ENCODE data around the gene KRT86. TPM values are rescaled to one million over a fixed set of nuclear protein-coding genes. Genes with fewer than 3 reads are reported as not detected.

KRT86 gene
- total RNA-seq, 5 donors from 2014 or later (not counting 1 experiment from before 2014, with no cell fraction given), result 0.35 TPM; not detected in 4

DNA sequence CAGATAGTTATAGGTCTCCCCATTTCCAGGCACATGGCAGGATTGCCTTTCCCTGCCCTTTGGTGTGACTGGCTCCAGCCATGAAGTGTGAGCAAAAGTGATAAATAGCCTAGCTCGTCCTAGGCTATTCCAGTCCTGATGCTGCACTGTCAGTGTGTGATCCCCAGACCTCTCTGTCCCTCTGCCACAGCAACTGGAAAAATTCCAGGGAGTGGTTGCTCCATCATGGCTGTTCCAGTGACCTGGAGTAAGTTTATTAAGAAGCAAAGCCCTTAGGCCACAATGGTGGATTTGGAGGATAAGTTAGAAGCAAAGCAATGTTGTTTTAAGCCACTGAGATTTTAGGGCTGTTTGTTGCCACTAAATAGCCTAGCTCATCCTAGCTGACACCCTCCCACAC, 56.6 kb downstream of the KRT86 start:
- H3K36me3 Mint-ChIP-seq, result no peaks in the 10 kb centered on the region
- peaks cover 9 to 10% of the 10 kb centered on the region in 2 donors for H3K27me3 Mint-ChIP-seq
- Histone ChIP-seq H3K4me1 (ENCODE audit: control insufficient read depth in 1 of 2, extremely low read depth in 1 of 2, insufficient read depth in 2 of 2, low read length in 2 of 2) (peaks cover 0 to 9% of the 10 kb centered on the region in 2 experiments), H3K27me3 (replicated peaks in 1 of 2; ENCODE audit: control insufficient read depth in 2 of 2, extremely low read depth in 1 of 2, insufficient read depth in 2 of 2, low read length in 1 of 2) (peaks cover 0 to 11% of the 10 kb centered on the region in 2 experiments), H3K27ac (ENCODE audit: low read length) (no peak overlapping the region), H3K36me3 (ENCODE audit: control insufficient read depth in 2 of 2, extremely low read depth in 1 of 2, insufficient read depth in 1 of 2, low read length in 1 of 2) (no peaks in the 10 kb centered on the region), H3K4me3 (ENCODE audit: control insufficient read depth in 1 of 2, extremely low read depth in 1 of 2, low read length in 1 of 2) (no peak overlapping the region), H3K9me3 (no peaks in the 10 kb centered on the region)
- ChIA-PET POLR2A (no interaction called here), CTCF (interaction anchor here (0.6 to 1.4 kb wide), 2 partner anchors 20 to 533 kb away, joined by 3 to 9 read pairs; no protein-coding TSS in a partner anchor)
- ATAC-seq (replicated peaks in 1 of 4) (no peak), DNase-seq (no peak)
- no CpG with 5 or more reads among the region's 1 CpG for WGBS (ENCODE audit: insufficient coverage)
- H3K27ac Mint-ChIP-seq, result no peak overlapping the region
- H3K4me3 Mint-ChIP-seq, result no peak overlapping the region
- H3K4me1 Mint-ChIP-seq, result peaks cover 4 to 9% (median 8%) of the 10 kb centered on the region in 3 donors
- H3K9me3 Mint-ChIP-seq, result no peaks in the 10 kb centered on the region

DNA sequence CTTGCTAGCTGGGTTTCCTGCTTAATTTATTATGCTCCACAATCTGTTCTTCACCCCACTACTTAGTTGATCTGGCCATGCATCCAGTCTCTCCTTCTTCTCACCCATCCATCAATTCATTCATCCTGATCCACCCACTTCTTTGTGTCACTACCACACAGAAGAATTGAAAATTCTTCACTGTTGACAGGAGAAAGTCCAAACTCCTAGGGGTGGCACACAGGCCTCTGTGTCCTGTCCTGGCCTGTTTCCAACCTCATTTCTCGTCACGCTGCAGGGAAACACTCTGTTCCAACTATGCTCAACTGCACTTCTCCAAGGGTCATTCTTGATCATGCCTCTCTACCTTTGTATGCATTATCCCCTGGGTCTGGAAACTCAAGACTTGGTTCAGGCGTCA, 57.4 kb downstream of the KRT86 start:
- Mint-ChIP-seq H3K9me3 (peaks cover 3 to 5% (median 4%) of the 10 kb centered on the region in 3 donors), H3K27me3 (peaks cover 9 to 10% of the 10 kb centered on the region in 2 donors), H3K27ac (no peak overlapping the region), H3K4me1 (peaks cover 4 to 9% (median 8%) of the 10 kb centered on the region in 3 donors), H3K36me3 (no peaks in the 10 kb centered on the region), H3K4me3 (no peak overlapping the region)
- CTCF ChIA-PET, result no interaction called here
- Histone ChIP-seq H3K9me3 (no peaks in the 10 kb centered on the region), H3K27ac (ENCODE audit: low read length) (no peak overlapping the region), H3K4me3 (ENCODE audit: control insufficient read depth in 1 of 2, extremely low read depth in 1 of 2, low read length in 1 of 2) (no peak overlapping the region), H3K36me3 (ENCODE audit: control insufficient read depth in 2 of 2, extremely low read depth in 1 of 2, insufficient read depth in 1 of 2, low read length in 1 of 2) (no peaks in the 10 kb centered on the region), H3K4me1 (ENCODE audit: control insufficient read depth in 1 of 2, extremely low read depth in 1 of 2, insufficient read depth in 2 of 2, low read length in 2 of 2) (peaks cover 0 to 9% of the 10 kb centered on the region in 2 experiments), H3K27me3 (replicated peaks in 1 of 2; ENCODE audit: control insufficient read depth in 2 of 2, extremely low read depth in 1 of 2, insufficient read depth in 2 of 2, low read length in 1 of 2) (peaks cover 0 to 11% of the 10 kb centered on the region in 2 experiments)
- ATAC-seq (replicated peaks in 1 of 4), result no peak
- 100% methylated on average over 2 of the region's 3 CpGs for WGBS (ENCODE audit: insufficient coverage)
- POLR2A ChIA-PET, result no interaction called here
- no peak for DNase-seq

DNA sequence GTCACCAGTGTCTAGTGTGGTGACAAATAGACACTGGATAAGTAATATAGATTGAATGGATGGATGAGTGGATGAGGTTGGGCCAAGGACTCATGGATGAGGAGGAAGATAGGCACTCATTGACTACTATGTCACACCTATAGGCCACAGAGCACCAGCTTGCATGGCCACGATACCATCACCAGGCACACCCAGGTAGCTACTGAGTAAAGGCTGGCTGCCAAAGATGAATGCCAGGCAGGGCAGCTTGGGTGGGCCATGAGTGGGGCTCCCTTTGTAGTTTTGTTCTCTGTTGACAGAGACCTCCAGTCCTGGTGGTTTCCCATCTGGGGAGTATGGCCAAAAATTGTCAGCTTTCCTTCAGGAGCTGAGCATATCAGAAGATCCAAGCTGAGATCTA, 57.9 kb downstream of the KRT86 start:
- no peak for DNase-seq
- Mint-ChIP-seq H3K9me3 (peaks cover 3 to 6% (median 4%) of the 10 kb centered on the region in 3 donors), H3K36me3 (no peaks in the 10 kb centered on the region), H3K4me3 (no peak overlapping the region), H3K27ac (no peak overlapping the region), H3K27me3 (peaks cover 6 to 10% of the 10 kb centered on the region in 2 donors), H3K4me1 (peaks cover 2 to 6% (median 4%) of the 10 kb centered on the region in 3 donors)
- no peak for ATAC-seq (replicated peaks in 1 of 4)
- Histone ChIP-seq H3K36me3 (ENCODE audit: control insufficient read depth in 2 of 2, extremely low read depth in 1 of 2, insufficient read depth in 1 of 2, low read length in 1 of 2) (no peaks in the 10 kb centered on the region), H3K9me3 (no peaks in the 10 kb centered on the region), H3K27ac (ENCODE audit: low read length) (no peak overlapping the region), H3K27me3 (replicated peaks in 1 of 2; ENCODE audit: control insufficient read depth in 2 of 2, extremely low read depth in 1 of 2, insufficient read depth in 2 of 2, low read length in 1 of 2) (peaks cover 0 to 8% of the 10 kb centered on the region in 2 experiments), H3K4me1 (ENCODE audit: control insufficient read depth in 1 of 2, extremely low read depth in 1 of 2, insufficient read depth in 2 of 2, low read length in 2 of 2) (peaks cover 0 to 6% of the 10 kb centered on the region in 2 experiments), H3K4me3 (ENCODE audit: control insufficient read depth in 1 of 2, extremely low read depth in 1 of 2, low read length in 1 of 2) (no peak overlapping the region)
- 100% methylated on average over 1 of the region's 1 CpG for WGBS (ENCODE audit: insufficient coverage)
- ChIA-PET POLR2A (no interaction called here), CTCF (interaction anchor here in 1 of 2 donors (0.5 kb wide), 1 partner anchor 54 kb away, joined by 5 read pairs; no protein-coding TSS in a partner anchor)

DNA sequence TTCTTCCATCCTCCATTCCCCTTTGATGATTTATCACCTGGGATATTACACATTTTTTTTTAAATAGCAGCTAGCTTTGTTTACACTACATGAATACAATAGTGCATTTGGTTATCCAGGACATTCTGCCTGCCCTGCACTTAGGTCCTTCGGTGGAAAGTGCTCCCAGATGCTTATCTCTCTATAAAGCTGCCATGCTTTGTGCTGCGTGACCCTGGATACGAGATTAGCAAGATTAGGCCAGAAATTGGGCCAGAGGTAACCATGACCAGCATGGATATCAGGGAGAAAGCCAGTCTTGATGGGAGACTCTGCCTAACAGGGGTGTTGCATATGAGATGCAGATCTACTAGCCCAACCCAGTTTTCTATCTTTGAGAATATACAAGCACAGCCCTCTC, 58.9 kb downstream of the KRT86 start:
- H3K4me3 Mint-ChIP-seq, result no peak overlapping the region
- H3K36me3 Mint-ChIP-seq, result no peaks in the 10 kb centered on the region
- H3K9me3 Mint-ChIP-seq, result peaks cover 3 to 6% (median 4%) of the 10 kb centered on the region in 3 donors
- no peak for DNase-seq
- CTCF ChIA-PET, result interaction anchor here in 1 of 2 donors (0.5 kb wide), 1 partner anchor 178 kb away, joined by 3 read pairs; no protein-coding TSS in a partner anchor
- Histone ChIP-seq H3K9me3 (no peaks in the 10 kb centered on the region), H3K4me1 (ENCODE audit: control insufficient read depth in 1 of 2, extremely low read depth in 1 of 2, insufficient read depth in 2 of 2, low read length in 2 of 2) (no peaks in the 10 kb centered on the region), H3K4me3 (ENCODE audit: control insufficient read depth in 1 of 2, extremely low read depth in 1 of 2, low read length in 1 of 2) (no peak overlapping the region), H3K27me3 (replicated peaks in 1 of 2; ENCODE audit: control insufficient read depth in 2 of 2, extremely low read depth in 1 of 2, insufficient read depth in 2 of 2, low read length in 1 of 2) (peaks cover 0 to 8% of the 10 kb centered on the region in 2 experiments), H3K27ac (ENCODE audit: low read length) (no peak overlapping the region), H3K36me3 (ENCODE audit: control insufficient read depth in 2 of 2, extremely low read depth in 1 of 2, insufficient read depth in 1 of 2, low read length in 1 of 2) (no peaks in the 10 kb centered on the region)
- POLR2A ChIA-PET, result no interaction called here
- 58% methylated on average over 3 of the region's 3 CpGs for WGBS (ENCODE audit: insufficient coverage)
- no peaks in the 10 kb centered on the region for H3K4me1 Mint-ChIP-seq
- no peak for ATAC-seq (replicated peaks in 1 of 4)
- H3K27me3 Mint-ChIP-seq, result peaks cover 5 to 10% of the 10 kb centered on the region in 2 donors
- H3K27ac Mint-ChIP-seq, result no peak overlapping the region

DNA sequence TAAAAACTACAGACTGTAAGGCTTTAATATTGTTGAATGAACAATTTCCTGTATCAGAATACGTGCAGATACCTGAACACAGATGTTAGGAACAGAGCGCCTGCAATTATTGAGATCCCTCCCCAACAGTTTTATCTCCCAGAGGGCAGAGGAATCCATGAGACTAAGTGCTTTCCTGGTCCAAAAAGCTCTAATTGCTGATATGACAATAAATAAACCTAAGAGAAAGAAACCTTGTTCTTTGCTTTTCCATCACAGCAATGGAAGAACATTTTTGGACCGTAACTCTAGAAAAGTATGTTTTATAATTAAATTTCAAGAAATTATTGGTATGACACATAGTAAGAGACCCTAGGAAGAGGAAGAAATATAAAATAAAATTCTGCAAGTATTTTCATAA, 59.7 kb downstream of the KRT86 start:
- peaks cover 3 to 6% (median 4%) of the 10 kb centered on the region in 3 donors for H3K9me3 Mint-ChIP-seq
- H3K27ac ChIP-seq (ENCODE audit: low read length), result no peak overlapping the region
- ChIA-PET CTCF (interaction anchor here in 1 of 2 donors (1.1 kb wide), 1 partner anchor 179 kb away, joined by 4 read pairs; no protein-coding TSS in a partner anchor), POLR2A (no interaction called here)
- no CpG with 5 or more reads among the region's 3 CpGs for WGBS (ENCODE audit: insufficient coverage)
- H3K36me3 ChIP-seq (ENCODE audit: control insufficient read depth in 2 of 2, extremely low read depth in 1 of 2, insufficient read depth in 1 of 2, low read length in 1 of 2), result no peaks in the 10 kb centered on the region
- H3K4me3 ChIP-seq (ENCODE audit: control insufficient read depth in 1 of 2, extremely low read depth in 1 of 2, low read length in 1 of 2), result no peak overlapping the region
- ATAC-seq (replicated peaks in 1 of 4), result no peak
- H3K27me3 Mint-ChIP-seq, result peaks cover 8 to 15% of the 10 kb centered on the region in 2 donors
- H3K4me1 Mint-ChIP-seq, result no peaks in the 10 kb centered on the region
- no peaks in the 10 kb centered on the region for H3K36me3 Mint-ChIP-seq
- H3K27me3 ChIP-seq (replicated peaks in 1 of 2; ENCODE audit: control insufficient read depth in 2 of 2, extremely low read depth in 1 of 2, insufficient read depth in 2 of 2, low read length in 1 of 2), result peaks cover 0 to 8% of the 10 kb centered on the region in 2 experiments
- H3K9me3 ChIP-seq, result no peaks in the 10 kb centered on the region
- no peak overlapping the region for H3K27ac Mint-ChIP-seq
- H3K4me3 Mint-ChIP-seq, result no peak overlapping the region
- no peaks in the 10 kb centered on the region for H3K4me1 ChIP-seq (ENCODE audit: control insufficient read depth in 1 of 2, extremely low read depth in 1 of 2, insufficient read depth in 2 of 2, low read length in 2 of 2)
- DNase-seq, result no peak

DNA sequence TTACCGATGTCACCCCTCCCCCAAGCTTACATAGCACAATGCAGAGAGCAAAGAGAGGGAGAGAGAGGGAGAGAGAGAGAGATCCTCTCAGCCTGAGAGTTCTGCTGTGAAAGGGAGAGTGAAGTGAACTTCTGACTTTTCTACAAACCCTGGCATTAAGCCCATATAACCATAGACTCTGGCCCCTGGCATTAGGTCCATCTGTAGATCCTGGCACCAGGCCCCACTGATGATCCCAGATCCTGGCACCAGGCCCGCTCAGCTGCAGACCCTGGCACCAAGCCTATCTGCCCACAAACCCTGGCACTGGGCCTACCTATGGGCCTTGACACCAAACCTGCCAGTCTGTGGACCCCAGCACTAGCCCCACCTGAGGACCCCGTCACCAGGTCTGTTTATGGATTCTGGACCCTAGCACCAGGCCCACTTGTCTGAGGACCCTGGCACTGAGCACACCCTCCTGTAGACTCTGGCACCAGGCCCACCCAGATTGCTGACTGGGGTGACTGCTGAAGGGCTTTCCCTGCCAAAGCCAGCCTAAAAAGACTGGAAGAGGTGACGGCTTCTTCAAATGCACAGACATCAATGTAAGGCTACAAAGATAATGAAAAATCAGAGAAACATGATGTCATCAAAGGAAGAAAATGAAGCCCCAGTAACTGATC, 61.3 kb downstream of the KRT86 start:
- Histone ChIP-seq H3K4me3 (ENCODE audit: control insufficient read depth in 1 of 2, extremely low read depth in 1 of 2, low read length in 1 of 2) (no peak overlapping the region), H3K27ac (ENCODE audit: low read length) (no peak overlapping the region), H3K4me1 (ENCODE audit: control insufficient read depth in 1 of 2, extremely low read depth in 1 of 2, insufficient read depth in 2 of 2, low read length in 2 of 2) (no peaks in the 10 kb centered on the region), H3K9me3 (no peaks in the 10 kb centered on the region), H3K36me3 (ENCODE audit: control insufficient read depth in 2 of 2, extremely low read depth in 1 of 2, insufficient read depth in 1 of 2, low read length in 1 of 2) (no peaks in the 10 kb centered on the region), H3K27me3 (replicated peaks in 1 of 2; ENCODE audit: control insufficient read depth in 2 of 2, extremely low read depth in 1 of 2, insufficient read depth in 2 of 2, low read length in 1 of 2) (peaks cover 0 to 8% of the 10 kb centered on the region in 2 experiments)
- POLR2A ChIA-PET, result no interaction called here
- Mint-ChIP-seq H3K4me3 (no peak overlapping the region), H3K9me3 (peaks cover 3 to 6% (median 4%) of the 10 kb centered on the region in 3 donors), H3K36me3 (no peaks in the 10 kb centered on the region), H3K27me3 (peaks cover 8 to 15% of the 10 kb centered on the region in 2 donors), H3K4me1 (no peaks in the 10 kb centered on the region), H3K27ac (no peak overlapping the region)
- CTCF ChIA-PET, result no interaction called here
- ATAC-seq (replicated peaks in 1 of 4) (no peak), DNase-seq (no peak)
- 92% methylated on average over 3 of the region's 4 CpGs for WGBS (ENCODE audit: insufficient coverage)
